Kidney (tissue), 14 donors: ENCODE data around the gene HES5. TPM values are rescaled to one million over a fixed set of nuclear protein-coding genes. Genes with fewer than 3 reads are reported as not detected.

Experiments
- DNase-seq, 5 donors: peaks; one replicate each; pipeline ENCODE4 v3.0.0-alpha.2; 2013 to 2020
- FAIRE-seq: peaks from 2 replicates; lab custom pipeline; 2012; peaks lifted over from hg19 to GRCh38; lab: Jason Lieb, UNC
- H3K27ac ChIP-seq, 2 donors: one replicate each; pipeline ENCODE4 v1.7.0; 2013; ENCODE audit warnings: low read depth in 2 of 2, low read length in 2 of 2, inconsistent platforms in 1 of 2
- H3K27me3 ChIP-seq: one replicate; pipeline ENCODE4 v1.7.1; 2013; ENCODE audit warnings: low read length, inconsistent platforms; ENCODE audit not compliant: control insufficient read depth, insufficient read depth
- H3K36me3 ChIP-seq, 3 donors: one replicate each; pipeline versions ENCODE4 v1.7.0 to v1.7.1; 2013; ENCODE audit warnings: low read length in 3 of 3, control low read depth in 1 of 3, inconsistent platforms in 1 of 3; ENCODE audit not compliant: insufficient read depth in 3 of 3, control insufficient read depth in 2 of 3
- H3K4me1 ChIP-seq, 3 donors: one replicate each; pipeline versions ENCODE4 v1.7.0 to v1.7.1; 2013; ENCODE audit warnings: low read length in 3 of 3, inconsistent platforms in 1 of 3, low read depth in 1 of 3; ENCODE audit not compliant: control insufficient read depth in 2 of 3, insufficient read depth in 2 of 3
- H3K4me3 ChIP-seq, 3 donors: one replicate each; pipeline versions ENCODE4 v1.7.0 to v1.8.1; 2013; ENCODE audit warnings: low read length in 3 of 3, control low read depth in 1 of 3, inconsistent platforms in 1 of 3
- H3K9ac ChIP-seq, 3 donors: one replicate each; pipeline versions ENCODE4 v1.7.0 to v1.7.1; 2013; ENCODE audit warnings: low read length in 3 of 3, control low read depth in 1 of 3, inconsistent platforms in 1 of 3
- H3K9me3 ChIP-seq, 3 donors: one replicate each; pipeline versions ENCODE4 v1.7.0 to v1.7.1; 2013; ENCODE audit warnings: low read length in 3 of 3, control low read depth in 1 of 3, inconsistent platforms in 1 of 3; ENCODE audit not compliant: control insufficient read depth in 2 of 3, insufficient read depth in 1 of 3
- CTCF ChIP-seq: IDR thresholded peaks from 3 replicates; pipeline ENCODE4 v1.5.1; 2012; ENCODE audit warnings: mild to moderate bottlenecking, moderate library complexity, borderline replicate concordance; ENCODE audit not compliant: insufficient read depth; ENCODE audit errors: extremely low read depth
- intact Hi-C: fragments of 100-400 bp; cut with DNase I; formaldehyde crosslinking; loops from one replicate; pipeline ENCODE4 v1.11.1; 2022
- polyA plus RNA-seq: library from polyadenylated mRNA; stranded (reverse); fragments of 350-450 nt; fragmentation: Illumina TruSeq; extraction: RNeasy Lipid Tissue Mini Kit (QIAGEN cat#74804); gene quantifications from one replicate; pipeline ENCODE4 v1.2.3, GENCODE V29; 2014; ENCODE audit warnings: low read depth, low replicate concordance; ENCODE audit not compliant: insufficient read depth
- total RNA-seq: library from RNA; stranded (reverse); fragmentation: NEBNext Ultra II Directional; extraction: Animal tissue kit (Norgen Biotek cat#: 25700); gene quantifications from one replicate; pipeline ENCODE4 v1.2.1, GENCODE V29; 2021
- donor health status: control.
- donor health status: control.
- donor health status: control.
- donor health status: control.
- donor health status: control.
- donor health status: DM: yes; HTN: yes; CAD: no.
- donor health status: Normal renal cell carcinoma (clear cell type).

Gene HES5
- total and polyA plus RNA-seq, 2 donors from 2014 or later, result 0.44 TPM; not detected in 1

GRCh38 chr1:2533365-2533764 lies 3.3 kb upstream of the HES5 start:
- H3K9me3 ChIP-seq, result no peaks in the 10 kb centered on the region
- no peak for FAIRE-seq
- DNase-seq, result no peak
- intact Hi-C loops, result no loop called here
- no peak for TF ChIP-seq CTCF
- peaks cover 0 to 7% (median 4%) of the 10 kb centered on the region in 3 donors for H3K4me1 ChIP-seq
- no peak overlapping the region for H3K4me3 ChIP-seq
- no peaks in the 10 kb centered on the region for H3K36me3 ChIP-seq
- H3K27ac ChIP-seq, result no peak overlapping the region
- H3K27me3 ChIP-seq, result peaks cover 10% of the 10 kb centered on the region
- H3K9ac ChIP-seq, result no peak overlapping the region

DNA sequence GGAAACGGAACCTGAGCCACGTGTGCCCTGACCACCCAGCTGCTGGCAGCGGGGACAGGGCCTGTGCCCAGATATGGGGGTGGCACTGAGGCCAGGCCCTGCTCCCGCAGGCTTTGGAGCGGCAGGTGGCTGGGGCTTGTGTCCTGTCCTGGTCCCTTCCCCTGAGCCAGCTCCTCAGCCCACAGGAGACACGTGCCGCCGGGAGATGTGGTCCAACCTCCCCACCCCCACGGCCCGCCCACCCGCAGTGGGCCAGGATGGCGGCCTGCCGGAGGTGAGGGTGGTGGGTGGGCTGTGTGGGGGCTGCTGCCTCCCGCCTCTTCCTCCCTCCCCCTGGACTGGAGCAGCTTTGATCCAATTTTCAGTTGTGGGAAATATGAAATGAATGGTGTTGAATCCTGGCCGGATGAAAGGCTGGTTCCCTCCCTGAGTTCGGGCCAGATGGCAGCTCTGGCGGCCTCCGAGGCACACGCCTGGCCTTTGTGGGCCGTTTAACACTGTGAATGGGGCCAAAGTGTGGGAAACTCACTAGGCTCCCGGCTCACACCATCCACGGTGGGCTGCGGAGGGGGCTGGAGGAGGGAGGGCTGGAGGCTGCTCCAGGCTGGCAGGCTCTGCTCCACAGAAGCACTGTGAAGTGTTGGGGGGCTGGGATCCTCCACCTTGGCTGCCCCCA lies 2.6 kb upstream of the HES5 start:
- Histone ChIP-seq H3K27ac (no peak overlapping the region), H3K27me3 (peaks cover 10% of the 10 kb centered on the region), H3K9me3 (no peaks in the 10 kb centered on the region), H3K4me1 (peaks cover 0 to 10% (median 4%) of the 10 kb centered on the region in 3 donors), H3K36me3 (no peaks in the 10 kb centered on the region), H3K4me3 (no peak overlapping the region), H3K9ac (no peak overlapping the region)
- intact Hi-C loops, result no loop called here
- FAIRE-seq (no peak), DNase-seq (no peak)
- TF ChIP-seq CTCF, result no peak

DNA sequence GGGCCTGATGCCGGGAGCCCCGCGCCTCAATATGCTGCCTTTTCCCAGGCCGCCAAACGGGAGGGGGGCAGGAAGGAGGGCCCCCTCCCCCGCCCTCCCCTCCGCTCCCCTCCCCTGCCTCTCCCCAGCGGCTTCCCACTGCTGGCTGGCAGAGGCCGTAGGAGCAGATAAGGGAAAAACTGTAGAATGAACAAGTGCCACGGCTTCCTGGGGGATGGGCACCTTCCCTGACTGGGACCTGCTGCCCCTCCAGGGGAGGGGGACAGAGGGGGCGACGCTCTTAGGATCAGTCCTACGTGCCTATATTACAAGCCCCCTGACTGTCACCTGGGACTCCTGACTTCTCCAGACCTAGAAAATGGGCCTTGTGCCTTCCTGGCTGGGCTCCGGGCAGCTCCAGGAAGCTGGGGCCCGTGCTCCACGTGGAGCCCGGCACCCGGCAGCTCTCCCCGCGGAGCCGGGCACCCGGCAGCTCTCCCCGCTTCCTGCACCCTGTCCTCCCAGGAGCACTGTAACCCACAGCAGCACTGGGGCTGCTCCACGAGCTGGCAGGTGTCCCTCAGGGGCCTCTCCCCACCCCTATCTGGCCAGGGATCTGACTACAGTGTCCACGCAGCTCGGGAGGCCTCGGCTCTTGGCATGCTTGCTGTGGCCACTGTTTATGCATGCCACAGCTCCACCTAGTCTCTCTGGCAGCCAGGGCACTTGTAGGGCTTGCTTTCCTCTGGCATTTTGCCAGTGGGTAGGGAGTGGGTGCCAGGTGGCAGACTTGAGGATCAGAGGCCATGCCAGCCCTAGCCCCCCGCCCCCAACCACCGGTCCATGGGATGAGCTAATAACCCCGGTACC lies 674 bp upstream of the HES5 start:
- TF ChIP-seq CTCF, result no peak
- H3K4me3 ChIP-seq, result no peak overlapping the region
- FAIRE-seq (no peak), DNase-seq (no peak)
- H3K4me1 ChIP-seq, result peaks cover 0 to 13% (median 4%) of the 10 kb centered on the region in 3 donors
- intact Hi-C loops, result no loop called here
- peaks cover 10% of the 10 kb centered on the region for H3K27me3 ChIP-seq
- no peaks in the 10 kb centered on the region for H3K9me3 ChIP-seq
- H3K27ac ChIP-seq, result no peak overlapping the region
- H3K36me3 ChIP-seq, result no peaks in the 10 kb centered on the region
- H3K9ac ChIP-seq, result no peak overlapping the region
